Astrocyte of the spinal cord (primary cell): ENCODE results near the gene LRRC27.
"Not testable (repeated sequence)": the region's sequence is repeated elsewhere in the genome, so short reads cannot be mapped to it uniquely, and the experiment has no call there.

ENCODE experiments used
- DNase-seq: peaks from one replicate; pipeline ENCODE4 v3.0.0; 2011; ENCODE audit warnings: low read depth, low spot score
- H3K4me3 ChIP-seq: 2 replicates; pipeline ENCODE4 v1.5.1; 2011; ENCODE audit warnings: low read depth, mild to moderate bottlenecking, low read length, moderate library complexity
- CTCF ChIP-seq: IDR thresholded peaks from 2 replicates; pipeline ENCODE4 v1.5.1; 2012; ENCODE audit warnings: low read depth, mild to moderate bottlenecking, low read length, inconsistent platforms
- in situ Hi-C: cut with HindIII; loops from 2 replicates; pipeline ENCODE4 v1.10.0; 2017; ENCODE audit warnings: low sequenced_read_pairs

Gene LRRC27

GRCh38 chr10:132333386-132333785 is 1.4 kb downstream of the LRRC27 start:
- no peak for DNase-seq
- no peak for TF ChIP-seq CTCF
- in situ Hi-C loops, result no loop called here
- no peak overlapping the region for H3K4me3 ChIP-seq

GRCh38 chr10:132334631-132335188 is 2.7 kb downstream of the LRRC27 start:
- DNase-seq, result no peak
- H3K4me3 ChIP-seq, result no peak overlapping the region
- no peak for TF ChIP-seq CTCF
- in situ Hi-C loops, result no loop called here

GRCh38 chr10:132335189-132336063 is 3.4 kb downstream of the LRRC27 start:
- DNase-seq, result no peak
- no peak for TF ChIP-seq CTCF
- no peak overlapping the region for H3K4me3 ChIP-seq
- in situ Hi-C loops, result no loop called here

- in situ Hi-C loops, result no loop called here
- DNase-seq, result no peak
- TF ChIP-seq CTCF, result no peak
- H3K4me3 ChIP-seq, result no peak overlapping the region
Observed at GRCh38 chr10:132336064-132336746, 4.2 kb downstream of the LRRC27 start.

- in situ Hi-C loops, result no loop called here
- TF ChIP-seq CTCF, result no peak
- H3K4me3 ChIP-seq, result peak overlapping the region; percentile 38
- peak; percentile 35 for DNase-seq
Observed at GRCh38 chr10:132336919-132337407, 5.0 kb downstream of the LRRC27 start.

GRCh38 chr10:132337854-132338253 is 5.9 kb downstream of the LRRC27 start:
- H3K4me3 ChIP-seq, in situ Hi-C loops, DNase-seq: not testable (repeated sequence)
